PC-3 (cell line): ENCODE data around the gene CUL3. TPM values are rescaled to one million over a fixed set of nuclear protein-coding genes. Genes with fewer than 3 reads are reported as not detected.
A peak's percentile ranks its signal among the peaks of the same experiment; 100 is the strongest.

Experiments
- ATAC-seq: fragments of 200-7000 bp; cut with Tn5 transposase; 2 replicates; pipeline ENCODE4 v1.9.1; 2020; ENCODE audit warnings: mild to moderate bottlenecking, moderate library complexity
- BruUV-seq: library from RNA; stranded (reverse); fragments of 400-500 nt; replicated peaks from 2 replicates; lab custom pipeline; 2021; lab: Mats Ljungman, UMichigan
- CTCF ChIA-PET: fragments of 300-600 bp; sonication (Branson Sonifier 250); formaldehyde crosslinking; loops from one replicate; lab custom pipeline; 2022; ENCODE audit warnings: antibody characterized with exemption; lab: Charles Lee
- POLR2A ChIA-PET: fragments of 300-600 bp; sonication (Branson Sonifier 250); formaldehyde crosslinking; loops from one replicate; lab custom pipeline; 2022; ENCODE audit warnings: antibody characterized with exemption; ENCODE audit not compliant: unreplicated experiment; lab: Charles Lee
- DNase-seq: peaks from one replicate; pipeline ENCODE4 v3.0.0-alpha.2; 2015
- H2AFZ ChIP-seq: fragments of 300-600 bp; sonication (generic); 2 replicates; pipeline ENCODE4 v1.6.0; 2016; ENCODE audit warnings: antibody characterized with exemption, low read length
- H3F3A ChIP-seq: fragments of 300-600 bp; sonication (generic); one replicate; pipeline ENCODE4 v1.6.0; 2017; ENCODE audit warnings: antibody characterized with exemption, low read length, control low read depth, mild to moderate bottlenecking; ENCODE audit not compliant: unreplicated experiment
- H3K27ac ChIP-seq: fragments of 300-600 bp; sonication (generic); 2 replicates; pipeline ENCODE4 v1.5.1; 2016; ENCODE audit warnings: mild to moderate bottlenecking, low read length
- H3K27me3 ChIP-seq: fragments of 300-600 bp; sonication (generic); 2 replicates; pipeline ENCODE4 v1.6.1; 2016; ENCODE audit warnings: low read length, mixed read lengths
- H3K36me3 ChIP-seq: fragments of 300-600 bp; sonication (generic); 2 replicates; pipeline ENCODE4 v1.6.1; 2016; ENCODE audit warnings: low read depth, mixed run types, low read length, mixed read lengths
- H3K4me1 ChIP-seq: fragments of 300-600 bp; sonication (generic); 2 replicates; pipeline ENCODE4 v1.5.1; 2016; ENCODE audit warnings: low read length; ENCODE audit not compliant: insufficient read depth
- H3K4me2 ChIP-seq: fragments of 300-600 bp; sonication (generic); 2 replicates; pipeline ENCODE4 v1.6.0; 2016; ENCODE audit warnings: low read length
- H3K4me3 ChIP-seq: fragments of 300-600 bp; sonication (generic); 2 replicates; pipeline ENCODE4 v1.5.1; 2016; ENCODE audit warnings: mild to moderate bottlenecking, low read length, mixed read lengths
- H3K79me2 ChIP-seq: fragments of 300-600 bp; sonication (generic); 2 replicates; pipeline ENCODE4 v1.6.1; 2017; ENCODE audit warnings: low read length, mixed read lengths
- H3K9ac ChIP-seq: fragments of 300-600 bp; sonication (generic); 2 replicates; pipeline ENCODE4 v1.6.0; 2016; ENCODE audit warnings: mild to moderate bottlenecking, low read length
- H3K9me2 ChIP-seq: fragments of 300-600 bp; sonication (generic); replicated peaks from 2 replicates; pipeline ENCODE4 v1.6.1; 2016; ENCODE audit warnings: mixed run types, low read length, mixed read lengths
- H3K9me3 ChIP-seq: fragments of 300-600 bp; sonication (generic); 2 replicates; pipeline ENCODE4 v1.6.1; 2016; ENCODE audit warnings: low read length, mixed read lengths
- H4K20me1 ChIP-seq: fragments of 300-600 bp; sonication (generic); 2 replicates; pipeline ENCODE4 v1.6.1; 2016; ENCODE audit warnings: low read length, mixed read lengths
- EZH2 ChIP-seq: fragments of 300-600 bp; sonication (generic); IDR thresholded peaks from one replicate; pipeline ENCODE4 v1.6.1; 2017; ENCODE audit warnings: antibody characterized with exemption, mild to moderate bottlenecking, low read length; ENCODE audit not compliant: unreplicated experiment
- EZH2phosphoT487 ChIP-seq: fragments of 300-600 bp; sonication (generic); IDR thresholded peaks from 2 replicates; pipeline ENCODE4 v1.6.1; 2018; ENCODE audit warnings: mild to moderate bottlenecking, antibody characterized with exemption, low read length, borderline replicate concordance
- intact Hi-C: fragments of 100-400 bp; cut with micrococcal nuclease; formaldehyde crosslinking; loops from 2 replicates; pipeline ENCODE4 v1.9.0; 2023
- total RNA-seq: library from RNA; depleted of rRNA; stranded (reverse); fragments of >200 nt; gene quantifications from 2 replicates; pipeline ENCODE4 v1.2.3, GENCODE V29; 2014
- TF ChIP-seq, protein P1 (sequence below): fragments of 300-600 bp; sonication (generic); conservative IDR thresholded peaks from 2 replicates; pipeline ENCODE4 v1.5.1; 2017; ENCODE audit warnings: antibody characterized with exemption, low read depth, mild to moderate bottlenecking, low read length

Gene CUL3
- total RNA-seq, 1 experiment from 2014 or later, result 50.4 TPM

- no peaks in the 10 kb centered on the region for H3K9me3 ChIP-seq
- H3K9me2 ChIP-seq, result no peaks in the 10 kb centered on the region
- intact Hi-C loops, result no loop called here
- no peak overlapping the region for H3K4me2 ChIP-seq
- TF ChIP-seq EZH2phosphoT487 (no peak), EZH2 (no peak)
- TF ChIP-seq, protein P1, sequence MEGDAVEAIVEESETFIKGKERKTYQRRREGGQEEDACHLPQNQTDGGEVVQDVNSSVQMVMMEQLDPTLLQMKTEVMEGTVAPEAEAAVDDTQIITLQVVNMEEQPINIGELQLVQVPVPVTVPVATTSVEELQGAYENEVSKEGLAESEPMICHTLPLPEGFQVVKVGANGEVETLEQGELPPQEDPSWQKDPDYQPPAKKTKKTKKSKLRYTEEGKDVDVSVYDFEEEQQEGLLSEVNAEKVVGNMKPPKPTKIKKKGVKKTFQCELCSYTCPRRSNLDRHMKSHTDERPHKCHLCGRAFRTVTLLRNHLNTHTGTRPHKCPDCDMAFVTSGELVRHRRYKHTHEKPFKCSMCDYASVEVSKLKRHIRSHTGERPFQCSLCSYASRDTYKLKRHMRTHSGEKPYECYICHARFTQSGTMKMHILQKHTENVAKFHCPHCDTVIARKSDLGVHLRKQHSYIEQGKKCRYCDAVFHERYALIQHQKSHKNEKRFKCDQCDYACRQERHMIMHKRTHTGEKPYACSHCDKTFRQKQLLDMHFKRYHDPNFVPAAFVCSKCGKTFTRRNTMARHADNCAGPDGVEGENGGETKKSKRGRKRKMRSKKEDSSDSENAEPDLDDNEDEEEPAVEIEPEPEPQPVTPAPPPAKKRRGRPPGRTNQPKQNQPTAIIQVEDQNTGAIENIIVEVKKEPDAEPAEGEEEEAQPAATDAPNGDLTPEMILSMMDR, result no peak
- peaks cover 8% of the 10 kb centered on the region; the same call in 1 of the 2 replicates for H3K36me3 ChIP-seq
- no peak overlapping the region for H3K27ac ChIP-seq
- no peaks in the 10 kb centered on the region for H3F3A ChIP-seq
- peaks cover 93% of the 10 kb centered on the region for H3K79me2 ChIP-seq
- no peak for DNase-seq
- no peaks in the 10 kb centered on the region for H3K27me3 ChIP-seq
- no peak overlapping the region for H2AFZ ChIP-seq
- no TSS peak for BruUV-seq
- H3K4me3 ChIP-seq, result no peak overlapping the region
- ATAC-seq, result no peak
- no peak overlapping the region for H3K9ac ChIP-seq
- peaks cover 29% of the 10 kb centered on the region for H3K4me1 ChIP-seq
- H4K20me1 ChIP-seq, result peaks cover 85% of the 10 kb centered on the region
- POLR2A ChIA-PET, result no interaction called here
- CTCF ChIA-PET, result no interaction called here
These were observed 4.9 kb downstream of the CUL3 start for GRCh38 chr2:224580248-224580647.

- Histone ChIP-seq H3K27me3 (no peaks in the 10 kb centered on the region), H3F3A (no peaks in the 10 kb centered on the region), H4K20me1 (peaks cover 93% of the 10 kb centered on the region), H3K79me2 (peaks cover 100% of the 10 kb centered on the region), H3K36me3 (peaks cover 8% of the 10 kb centered on the region; the same call in 1 of the 2 replicates), H3K9me2 (no peaks in the 10 kb centered on the region), H3K4me3 (no peak overlapping the region), H3K27ac (no peak overlapping the region), H2AFZ (no peak overlapping the region), H3K9ac (no peak overlapping the region), H3K9me3 (no peaks in the 10 kb centered on the region), H3K4me1 (peaks cover 29% of the 10 kb centered on the region), H3K4me2 (peak overlapping the region; percentile 30)
- no TSS peak for BruUV-seq
- intact Hi-C loops, result no loop called here
- DNase-seq, result peak; percentile 19
- ChIA-PET POLR2A (interaction anchor here (0.6 kb wide), 3 partner anchors 10 to 203 kb away, joined by 3 to 8 read pairs (median 4); no protein-coding TSS in a partner anchor), CTCF (no interaction called here)
- TF ChIP-seq EZH2 (no peak), EZH2phosphoT487 (no peak)
- TF ChIP-seq, protein P1, result no peak
- ATAC-seq, result peak; percentile 65
These were observed 5.8 kb downstream of the CUL3 start for GRCh38 chr2:224579411-224579810.

GRCh38 chr2:224577541-224577940, 7.6 kb downstream of the CUL3 start:
- ATAC-seq, result no peak
- CTCF ChIA-PET, result no interaction called here
- intact Hi-C loops, result no loop called here

More at GRCh38 chr2:224577541-224577940, 7.6 kb downstream of the CUL3 start:
- no peak overlapping the region for H3K4me2 ChIP-seq
- no peak overlapping the region for H3K9ac ChIP-seq
- POLR2A ChIA-PET, result no interaction called here
- H2AFZ ChIP-seq, result no peak overlapping the region
- H3F3A ChIP-seq, result no peaks in the 10 kb centered on the region
- no peak for DNase-seq
- H3K9me3 ChIP-seq, result no peaks in the 10 kb centered on the region
- H3K9me2 ChIP-seq, result no peaks in the 10 kb centered on the region
- no TSS peak for BruUV-seq
- peaks cover 100% of the 10 kb centered on the region for H3K79me2 ChIP-seq
- H3K4me3 ChIP-seq, result no peak overlapping the region
- H3K36me3 ChIP-seq, result peaks cover 5% of the 10 kb centered on the region; the same call in 1 of the 2 replicates
- H3K27me3 ChIP-seq, result no peaks in the 10 kb centered on the region
- TF ChIP-seq EZH2 (no peak), EZH2phosphoT487 (no peak)
- TF ChIP-seq, protein P1, result no peak
- no peak overlapping the region for H3K27ac ChIP-seq
- peaks cover 20% of the 10 kb centered on the region for H3K4me1 ChIP-seq
- H4K20me1 ChIP-seq, result peaks cover 88% of the 10 kb centered on the region
